AML-193 (cell line): ENCODE data around the gene ASIC4.

Experiments
- DNase-seq, 2 experiments: peaks; one replicate each; lab custom pipeline; 2025; lab: John Stamatoyannopoulos, UW

Gene ASIC4

DNA sequence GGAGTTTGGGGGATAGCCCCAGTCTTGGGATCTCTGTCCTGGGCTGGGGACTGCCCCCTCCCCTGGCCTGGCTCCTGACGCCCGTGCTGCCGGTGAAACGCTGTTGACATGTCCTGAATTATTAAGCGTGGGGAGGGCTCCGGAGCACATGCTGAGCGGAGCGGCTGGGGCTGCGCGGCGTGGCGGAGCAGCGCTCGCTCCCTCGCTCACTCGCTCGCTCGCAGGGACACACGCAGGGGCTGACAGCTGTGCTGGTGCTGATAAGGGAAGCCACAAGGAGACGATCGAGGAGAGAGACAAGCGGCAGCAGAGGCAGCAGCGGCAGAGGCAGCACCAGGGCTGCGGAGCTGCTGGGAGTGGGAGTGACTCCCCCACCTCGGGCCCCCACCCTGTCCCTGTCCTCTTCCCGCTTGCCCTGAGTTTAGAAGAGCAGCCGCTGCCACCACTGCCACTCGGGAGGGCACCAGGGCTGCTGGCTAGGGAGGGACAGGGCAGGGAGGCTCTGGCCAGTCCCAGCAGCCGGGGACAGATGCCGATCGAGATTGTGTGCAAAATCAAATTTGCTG is at the start of gene ASIC4:
Gene ASIC4 (plus strand): TSS at position 287 of the 566 bp plus-strand sequence. CDS start 243 bp downstream, at position 530.
- DNase-seq: no peak

DNA sequence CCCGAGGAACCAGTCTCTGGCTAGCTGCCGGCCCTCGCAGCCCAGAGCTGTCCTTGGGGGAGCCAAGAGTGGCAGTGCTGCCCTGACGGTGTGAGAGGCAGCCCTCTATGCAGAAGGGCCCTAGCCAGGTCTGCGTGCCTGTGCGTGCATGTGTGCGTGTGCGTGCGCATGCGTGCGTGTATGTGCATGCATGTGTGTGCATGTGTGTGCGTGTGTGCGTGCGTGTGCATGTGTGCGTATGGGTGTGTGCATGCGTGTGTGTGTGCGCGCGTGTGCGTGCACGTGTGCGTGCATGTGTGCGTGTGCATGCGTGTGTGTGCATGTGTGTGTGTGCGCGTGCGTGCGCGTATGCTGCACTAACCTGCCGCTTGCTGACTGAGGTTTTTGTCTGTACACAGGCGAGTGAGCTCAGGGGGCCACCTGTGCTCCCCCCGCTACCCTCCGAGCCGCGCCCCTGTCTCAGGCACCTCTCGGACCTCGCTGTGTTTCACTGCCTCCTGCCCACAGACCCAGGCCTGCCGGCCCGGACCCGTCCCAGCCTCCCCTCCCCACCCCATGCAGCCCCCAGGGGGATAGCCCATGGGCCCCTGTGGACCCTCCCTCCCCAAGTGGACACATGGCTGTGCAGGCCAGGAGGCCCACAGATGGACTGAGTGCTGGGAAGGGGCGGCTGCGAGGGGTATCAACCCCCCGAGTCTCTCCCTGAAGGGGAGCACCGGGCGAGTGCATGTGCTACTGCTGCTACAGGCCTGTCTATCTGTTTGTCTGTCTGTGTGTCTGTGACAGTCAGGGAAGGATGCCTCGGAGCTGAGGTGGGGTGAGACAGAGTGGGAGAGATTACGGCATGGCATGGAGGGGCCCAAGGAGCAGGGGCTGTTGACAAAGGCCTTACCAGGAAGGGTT is 48.4 kb upstream of the ASIC4 start:
- DNase-seq: no peak

DNA sequence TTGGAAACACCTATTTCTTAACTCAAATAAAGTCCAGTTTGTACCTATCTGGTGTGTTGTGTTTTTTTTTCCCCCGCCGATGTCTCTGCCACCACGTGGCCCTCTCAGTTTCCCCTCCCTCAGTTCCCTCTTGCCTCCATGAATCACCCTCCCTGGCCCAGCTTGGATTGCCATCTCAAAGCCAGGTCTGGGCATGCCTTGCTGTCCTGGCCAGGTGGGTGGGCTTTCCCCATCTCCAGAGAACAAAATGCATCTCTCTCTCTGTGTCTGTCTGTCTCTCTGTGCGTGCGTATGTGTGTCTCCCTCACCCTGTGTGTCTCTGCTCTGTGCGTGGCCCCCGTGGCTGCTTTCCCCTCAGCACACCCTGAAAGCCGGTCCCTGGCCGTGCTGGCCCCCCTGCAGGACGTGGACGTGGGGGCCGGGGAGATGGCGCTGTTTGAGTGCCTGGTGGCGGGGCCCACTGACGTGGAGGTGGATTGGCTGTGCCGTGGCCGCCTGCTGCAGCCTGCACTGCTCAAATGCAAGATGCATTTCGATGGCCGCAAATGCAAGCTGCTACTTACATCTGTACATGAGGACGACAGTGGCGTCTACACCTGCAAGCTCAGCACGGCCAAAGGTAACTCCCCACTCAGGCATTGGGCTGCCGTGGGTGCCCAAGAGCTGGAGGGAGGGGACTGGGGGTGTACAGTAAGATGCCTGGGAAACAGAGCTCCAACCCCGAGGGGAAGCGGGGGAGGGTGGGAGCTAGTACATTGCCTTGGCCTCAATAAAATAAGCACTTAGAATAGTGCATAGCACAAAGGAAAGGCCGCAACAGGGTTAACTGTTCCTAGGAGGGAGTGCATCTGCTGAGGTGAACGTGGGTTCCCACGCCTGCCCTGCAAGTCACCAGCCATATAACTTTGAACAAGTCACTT is 47.2 kb upstream of the ASIC4 start:
- DNase-seq: no peak

DNA sequence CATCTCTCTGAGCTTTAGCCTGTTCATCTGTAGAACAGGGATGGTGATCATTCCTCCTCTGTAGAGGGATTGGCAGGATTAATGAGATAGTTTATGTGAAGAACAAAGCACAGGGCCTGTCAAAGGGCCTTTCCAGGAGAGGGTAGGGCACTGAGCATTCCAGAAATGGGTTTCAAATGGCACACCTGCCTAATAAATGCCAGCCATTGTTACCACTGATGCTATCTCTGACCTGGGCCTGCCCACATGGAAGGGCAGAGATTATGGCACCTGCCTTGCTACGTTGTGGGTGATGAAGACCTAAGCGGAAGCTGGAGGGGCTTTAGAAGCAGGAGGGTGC is 46.6 kb upstream of the ASIC4 start:
- DNase-seq: no peak

- no peak for DNase-seq
Observed at GRCh38 chr2:219468410-219469185, 45.7 kb upstream of the ASIC4 start.

- no peak for DNase-seq
Observed at GRCh38 chr2:219469186-219469724, 45.0 kb upstream of the ASIC4 start.

- no peak for DNase-seq
Observed at GRCh38 chr2:219470429-219470828, 43.9 kb upstream of the ASIC4 start.

- DNase-seq: no peak
Observed at GRCh38 chr2:219471476-219472371, 42.6 kb upstream of the ASIC4 start.

GRCh38 chr2:219472629-219473187 is 41.6 kb upstream of the ASIC4 start:
- no peak for DNase-seq

DNA sequence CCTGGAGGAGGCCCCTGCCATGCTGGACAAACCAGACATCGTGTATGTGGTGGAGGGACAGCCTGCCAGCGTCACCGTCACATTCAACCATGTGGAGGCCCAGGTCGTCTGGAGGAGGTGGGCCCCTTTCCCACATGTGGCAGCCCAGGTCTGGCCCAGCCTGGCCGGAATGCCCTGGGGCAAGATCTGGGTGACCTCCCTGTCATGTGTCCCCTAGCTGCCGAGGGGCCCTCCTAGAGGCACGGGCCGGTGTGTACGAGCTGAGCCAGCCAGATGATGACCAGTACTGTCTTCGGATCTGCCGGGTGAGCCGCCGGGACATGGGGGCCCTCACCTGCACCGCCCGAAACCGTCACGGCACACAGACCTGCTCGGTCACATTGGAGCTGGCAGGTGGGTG is 40.8 kb upstream of the ASIC4 start:
- no peak for DNase-seq

DNA sequence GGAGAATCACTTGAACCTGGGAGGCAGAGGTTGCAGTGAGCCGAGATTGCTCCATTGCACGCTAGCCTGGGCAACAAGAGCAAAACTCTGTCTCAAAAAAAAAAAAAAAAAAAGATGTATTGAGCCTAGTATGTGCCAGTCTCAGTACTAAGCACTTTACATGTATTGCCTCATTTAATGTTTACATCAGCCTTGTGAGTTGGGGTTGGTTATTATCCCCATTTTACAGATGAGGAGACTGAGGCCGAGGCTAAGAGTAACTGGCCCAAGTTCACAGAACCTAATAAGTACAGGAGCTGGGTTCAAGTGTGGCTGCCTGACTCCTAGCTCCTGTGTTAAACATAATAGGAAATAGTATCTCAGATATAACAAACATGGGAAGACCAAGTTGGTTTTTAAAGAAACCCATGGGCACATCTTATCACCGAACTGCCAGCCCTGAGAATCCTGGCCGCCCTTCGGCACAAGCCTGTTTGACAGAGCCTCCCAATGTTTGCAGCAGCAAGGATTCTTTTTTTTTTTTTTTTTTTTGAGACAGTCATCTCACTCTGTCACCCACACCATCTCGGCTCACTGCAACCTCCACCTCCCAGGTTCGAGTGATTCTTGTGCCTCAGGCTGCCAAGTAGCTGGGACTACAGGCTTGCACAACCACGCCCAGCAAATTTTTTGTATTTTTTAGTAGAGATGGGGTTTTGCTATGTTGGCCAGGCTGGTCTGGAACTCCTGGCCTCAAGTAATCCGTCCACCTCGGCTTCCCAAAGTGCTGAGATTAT is 39.8 kb upstream of the ASIC4 start:
- DNase-seq: no peak

- DNase-seq: no peak
Observed at GRCh38 chr2:219475278-219475677, 39.0 kb upstream of the ASIC4 start.

- peak; percentile 15 to 26 for DNase-seq
Observed at GRCh38 chr2:219475697-219476651, 38.3 kb upstream of the ASIC4 start.

GRCh38 chr2:219476652-219477151 is 37.6 kb upstream of the ASIC4 start:
- DNase-seq: no peak

DNA sequence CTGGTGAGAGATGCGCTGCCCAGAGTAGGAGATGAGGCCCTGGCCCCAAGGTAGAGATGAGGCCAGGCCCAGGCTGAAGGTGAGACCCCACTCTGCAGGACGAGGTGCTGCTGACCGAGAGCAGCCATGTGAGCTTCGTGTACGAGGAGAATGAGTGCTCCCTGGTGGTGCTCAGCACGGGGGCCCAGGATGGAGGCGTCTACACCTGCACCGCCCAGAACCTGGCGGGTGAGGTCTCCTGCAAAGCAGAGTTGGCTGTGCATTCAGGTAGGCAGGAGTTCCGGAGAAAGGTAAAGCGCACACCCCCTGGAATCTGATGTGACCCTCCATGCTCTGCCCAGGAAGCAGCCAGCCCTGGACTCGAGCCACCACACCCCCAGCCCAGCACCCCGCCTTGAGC is 37.1 kb upstream of the ASIC4 start:
- no peak for DNase-seq

- no peak for DNase-seq
Observed at GRCh38 chr2:219477815-219478214, 36.5 kb upstream of the ASIC4 start.

DNA sequence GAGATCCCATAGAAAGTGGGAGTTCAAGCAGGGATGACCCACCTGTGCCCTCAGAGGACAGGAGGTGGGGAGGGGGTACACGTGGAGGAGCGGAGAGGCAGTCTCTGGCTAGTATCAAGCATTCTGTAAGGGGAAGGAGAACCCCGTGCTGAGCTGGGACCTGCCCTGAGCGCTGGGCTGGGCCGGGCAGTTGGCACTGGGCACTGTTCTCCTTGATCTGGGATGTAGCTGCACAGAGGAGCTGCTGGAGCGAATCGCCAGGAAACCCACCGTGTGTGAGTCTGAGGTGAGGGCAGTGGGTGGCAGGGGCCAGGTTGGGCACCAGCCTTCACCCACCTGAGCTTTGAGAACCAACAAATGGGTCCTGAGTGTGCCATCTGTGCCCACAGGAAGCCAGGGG is 35.4 kb upstream of the ASIC4 start:
- no peak for DNase-seq

GRCh38 chr2:219480004-219480403 is 34.3 kb upstream of the ASIC4 start:
- DNase-seq: no peak
